GM23338 (cell line): ENCODE measurements around the gene SLC6A13. TPM values are rescaled to one million over a fixed set of nuclear protein-coding genes. Genes with fewer than 3 reads are reported as not detected.

ENCODE experiments used
- ATAC-seq: fragments of 200-7000 bp; cut with Tn5 transposase; 3 replicates; pipeline ENCODE4 v1.9.1; 2020
- DNase-seq: peaks from one replicate; pipeline ENCODE4 v3.0.0-alpha.2; 2015; ENCODE audit warnings: low spot score
- H2AFZ ChIP-seq: fragments of 200-600 bp; sonication (generic); 2 replicates; pipeline ENCODE4 v1.8.0; 2016; ENCODE audit warnings: antibody characterized with exemption, mild to moderate bottlenecking, moderate library complexity
- H3F3A ChIP-seq: fragments of 200-600 bp; sonication (generic); replicated peaks from 2 replicates; pipeline ENCODE4 v1.8.0; 2017; ENCODE audit warnings: antibody characterized with exemption, mixed run types, low read depth
- H3K27ac ChIP-seq: fragments of 200-600 bp; sonication (generic); 2 replicates; pipeline ENCODE4 v1.6.1; 2016; ENCODE audit warnings: low read depth
- H3K27me3 ChIP-seq: fragments of 200-600 bp; sonication (generic); 2 replicates; pipeline ENCODE4 v1.8.0; 2016; ENCODE audit warnings: mild to moderate bottlenecking, mixed run types, moderate library complexity; ENCODE audit not compliant: insufficient read depth
- H3K36me3 ChIP-seq: fragments of 200-600 bp; sonication (generic); 2 replicates; pipeline ENCODE4 v1.8.0; 2016; ENCODE audit warnings: mild to moderate bottlenecking; ENCODE audit not compliant: insufficient read depth
- H3K4me1 ChIP-seq: fragments of 200-600 bp; sonication (generic); 2 replicates; pipeline ENCODE4 v1.8.0; 2016; ENCODE audit warnings: mild to moderate bottlenecking, moderate library complexity; ENCODE audit not compliant: insufficient read depth
- H3K4me2 ChIP-seq: fragments of 200-600 bp; sonication (generic); 2 replicates; pipeline ENCODE4 v1.7.1; 2017; ENCODE audit warnings: mixed run types
- H3K4me3 ChIP-seq: fragments of 200-600 bp; sonication (generic); 2 replicates; pipeline ENCODE4 v1.6.1; 2016; ENCODE audit warnings: mixed run types
- H3K79me2 ChIP-seq: fragments of 200-600 bp; sonication (generic); replicated peaks from 2 replicates; pipeline ENCODE4 v1.8.0; 2017; ENCODE audit warnings: mild to moderate bottlenecking; ENCODE audit not compliant: insufficient read depth
- H3K9me2 ChIP-seq: fragments of 200-600 bp; sonication (generic); 2 replicates; pipeline ENCODE4 v1.8.0; 2017; ENCODE audit not compliant: insufficient read depth
- H4K20me1 ChIP-seq: fragments of 200-600 bp; sonication (generic); replicated peaks from 2 replicates; pipeline ENCODE4 v1.8.0; 2017; ENCODE audit warnings: mild to moderate bottlenecking; ENCODE audit not compliant: insufficient read depth
- H3K27ac Mint-ChIP-seq: 2 replicates; pipeline ENCODE4 v1.8.0; 2020; ENCODE audit warnings: inconsistent platforms, mild to moderate bottlenecking, moderate library complexity, mixed read lengths
- H3K27me3 Mint-ChIP-seq: 3 replicates; pipeline ENCODE4 v1.8.0; 2022; ENCODE audit warnings: low read depth, mild to moderate bottlenecking, moderate library complexity, mixed read lengths, inconsistent platforms; ENCODE audit not compliant: insufficient read depth, poor library complexity
- H3K36me3 Mint-ChIP-seq: 3 replicates; pipeline ENCODE4 v1.8.0; 2021; ENCODE audit warnings: low read depth, mild to moderate bottlenecking, inconsistent platforms, moderate library complexity, mixed read lengths
- H3K4me1 Mint-ChIP-seq: 3 replicates; pipeline ENCODE4 v1.8.0; 2020; ENCODE audit warnings: mild to moderate bottlenecking, inconsistent platforms, mixed read lengths
- H3K4me3 Mint-ChIP-seq: 3 replicates; pipeline ENCODE4 v1.8.0; 2021; ENCODE audit warnings: moderate library complexity, mild to moderate bottlenecking, inconsistent platforms, mixed read lengths
- H3K9me3 Mint-ChIP-seq: 3 replicates; pipeline ENCODE4 v1.8.0; 2020; ENCODE audit warnings: moderate library complexity, mild to moderate bottlenecking, inconsistent platforms, mixed read lengths
- CREB1 ChIP-seq: fragments of 250-450 bp; sonication (Bioruptor Pico); IDR thresholded peaks from 2 replicates; pipeline ENCODE4 v1.5.0; 2020; ENCODE audit warnings: low read depth, mild to moderate bottlenecking, moderate library complexity
- CTCF ChIP-seq, 2 experiments: fragments of 200-600 bp in 1 of 2; sonication (generic) in 1 of 2; conservative IDR thresholded peaks; 2 replicates each; pipeline versions ENCODE4 v1.5.1 to v1.6.1; 2016 to 2017; ENCODE audit warnings: antibody characterized with exemption in 2 of 2, low read depth in 2 of 2, mild to moderate bottlenecking in 2 of 2, moderate library complexity in 1 of 2
- ETS1 ChIP-seq: IDR thresholded peaks from 2 replicates; pipeline ENCODE4 v1.6.1; 2016; ENCODE audit warnings: antibody characterized with exemption
- EZH2 ChIP-seq: fragments of 200-600 bp; sonication (generic); IDR thresholded peaks from one replicate; pipeline ENCODE4 v1.8.0; 2017; ENCODE audit warnings: antibody characterized with exemption, mild to moderate bottlenecking, low read depth; ENCODE audit not compliant: unreplicated experiment
- EZH2phosphoT487 ChIP-seq: fragments of 200-600 bp; sonication (generic); IDR thresholded peaks from one replicate; pipeline ENCODE4 v1.8.1; 2018; ENCODE audit warnings: antibody characterized with exemption; ENCODE audit not compliant: unreplicated experiment
- NANOG ChIP-seq: IDR thresholded peaks from 2 replicates; pipeline ENCODE4 v1.6.1; 2016; ENCODE audit warnings: antibody characterized with exemption, borderline replicate concordance
- POLR2AphosphoS5 ChIP-seq: IDR thresholded peaks from 2 replicates; pipeline ENCODE4 v1.6.1; 2016; ENCODE audit warnings: antibody characterized with exemption, low read depth
- REST ChIP-seq: IDR thresholded peaks from one replicate; pipeline ENCODE4 v1.6.1; 2018; ENCODE audit warnings: antibody characterized with exemption; ENCODE audit not compliant: unreplicated experiment
- ZNF331 ChIP-seq: fragments of 250-450 bp; sonication (Bioruptor Pico); IDR thresholded peaks from 2 replicates; pipeline ENCODE4 v1.5.0; 2020; ENCODE audit warnings: low read depth, mild to moderate bottlenecking, moderate library complexity
- ZNF462 ChIP-seq: fragments of 250-450 bp; sonication (Bioruptor Pico); IDR thresholded peaks from 2 replicates; pipeline ENCODE4 v1.5.0; 2020; ENCODE audit warnings: mild to moderate bottlenecking, moderate library complexity
- polyA plus RNA-seq: library from polyadenylated mRNA; unstranded; fragments of >200 nt; fragmentation: Nextera tagmentation; extraction: Ambion mirVana; gene quantifications from 2 replicates; pipeline ENCODE4 v1.2.1, GENCODE V29; 2016
- total RNA-seq: library from RNA; depleted of rRNA; stranded (reverse); fragments of >200 nt; shearing (Covaris generic); gene quantifications from 2 replicates; pipeline ENCODE4 v1.2.3, GENCODE V29; 2014

The SLC6A13 gene
- total and polyA plus RNA-seq, 2 experiments from 2014 or later: not detected

GRCh38 chr12:171743-172676, 90.6 kb downstream of the SLC6A13 start:
- TF ChIP-seq CTCF (conservative IDR thresholded peaks at IDR 0.05; ENCODE audit: low read depth in 2 of 2) (no peak), ZNF331 (CRISPR knock-in tag) (no peak), ETS1 (no peak), EZH2 (no peak), NANOG (no peak), CREB1 (CRISPR knock-in tag) (no peak), ZNF462 (CRISPR knock-in tag) (no peak), POLR2AphosphoS5 (no peak), REST (no peak), EZH2phosphoT487 (no peak)
- Mint-ChIP-seq H3K4me1 (peaks cover 63% of the 10 kb centered on the region), H3K9me3 (no peaks in the 10 kb centered on the region), H3K4me3 (no peak overlapping the region), H3K27me3 (peaks cover 22% of the 10 kb centered on the region), H3K27ac (no peak overlapping the region), H3K36me3 (no peaks in the 10 kb centered on the region)
- H3K4me1 ChIP-seq: peaks cover 14% of the 10 kb centered on the region; the same call in 1 of the 2 replicates
- H3K4me2 ChIP-seq: no peak overlapping the region
- H2AFZ ChIP-seq: no peak overlapping the region
- no peaks in the 10 kb centered on the region for H4K20me1 ChIP-seq
- H3K4me3 ChIP-seq: no peak overlapping the region
- H3K27me3 ChIP-seq: no peaks in the 10 kb centered on the region
- H3K79me2 ChIP-seq: no peaks in the 10 kb centered on the region
- H3K36me3 ChIP-seq: no peaks in the 10 kb centered on the region
- H3K9me2 ChIP-seq: no peaks in the 10 kb centered on the region
- H3F3A ChIP-seq: no peaks in the 10 kb centered on the region
- DNase-seq: no peak
- no peak overlapping the region for H3K27ac ChIP-seq
- no peak for ATAC-seq
